Limb (tissue), 2 donors: ENCODE results near the gene BACH2.
"Not testable (repeated sequence)": the region's sequence is repeated elsewhere in the genome, so short reads cannot be mapped to it uniquely, and the experiment has no call there.

Experiments
- DNase-seq, 2 donors: peaks; one replicate each; pipeline ENCODE4 v3.0.0-alpha.2; 2016; ENCODE audit errors: extremely low spot score in 2 of 2

Gene BACH2

DNA sequence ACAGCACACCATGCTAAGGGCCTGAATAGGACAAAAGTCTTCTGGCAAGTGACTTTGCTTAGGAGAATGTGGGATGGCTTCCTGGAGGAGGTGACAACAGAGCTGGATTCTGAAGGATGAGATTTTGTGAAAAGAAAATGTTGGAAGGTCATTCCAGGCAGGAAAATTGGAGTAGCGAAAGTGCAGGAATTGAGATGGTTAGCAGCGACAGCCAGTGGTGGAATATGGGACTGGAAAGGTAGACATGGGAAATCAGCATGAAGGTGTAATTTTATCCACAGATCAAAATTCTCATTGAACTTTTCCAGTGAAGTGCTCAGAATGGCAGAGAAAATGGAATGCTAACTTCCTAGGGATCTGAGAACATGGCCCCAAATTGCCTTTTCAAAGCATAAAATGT lies 5.7 kb upstream of the BACH2 start:
- no peak for DNase-seq

- DNase-seq: no peak
Observed at GRCh38 chr6:90301816-90302215, 5.2 kb upstream of the BACH2 start.

DNA sequence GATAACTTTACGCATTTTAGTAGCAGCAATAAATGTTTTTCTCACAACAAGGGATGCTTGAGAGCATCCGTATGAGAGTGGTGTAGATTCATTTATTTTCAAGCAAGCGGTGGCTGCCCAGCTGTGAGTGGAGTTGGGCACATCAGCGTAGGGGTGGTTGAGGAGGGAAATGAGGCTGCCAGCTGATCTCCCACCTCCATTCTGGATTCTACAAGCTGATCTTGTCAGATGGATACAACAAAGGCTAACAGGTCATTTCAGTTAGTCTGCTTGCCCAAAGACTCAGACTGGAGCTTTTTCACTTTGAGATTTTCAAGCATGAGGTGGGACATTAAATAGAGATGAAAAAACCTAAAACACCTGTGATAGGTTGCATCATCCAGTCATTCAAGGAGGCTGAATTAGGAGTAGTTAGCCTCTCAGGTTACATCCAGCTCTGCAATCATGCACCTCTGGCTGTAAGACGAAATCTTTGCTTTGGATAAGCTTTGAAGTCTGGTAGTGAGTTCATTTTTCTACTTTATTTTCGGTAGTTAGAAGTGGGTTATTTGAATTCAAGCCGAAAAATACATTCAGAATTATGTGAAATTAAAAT lies 1.9 kb upstream of the BACH2 start:
- no peak for DNase-seq

DNA sequence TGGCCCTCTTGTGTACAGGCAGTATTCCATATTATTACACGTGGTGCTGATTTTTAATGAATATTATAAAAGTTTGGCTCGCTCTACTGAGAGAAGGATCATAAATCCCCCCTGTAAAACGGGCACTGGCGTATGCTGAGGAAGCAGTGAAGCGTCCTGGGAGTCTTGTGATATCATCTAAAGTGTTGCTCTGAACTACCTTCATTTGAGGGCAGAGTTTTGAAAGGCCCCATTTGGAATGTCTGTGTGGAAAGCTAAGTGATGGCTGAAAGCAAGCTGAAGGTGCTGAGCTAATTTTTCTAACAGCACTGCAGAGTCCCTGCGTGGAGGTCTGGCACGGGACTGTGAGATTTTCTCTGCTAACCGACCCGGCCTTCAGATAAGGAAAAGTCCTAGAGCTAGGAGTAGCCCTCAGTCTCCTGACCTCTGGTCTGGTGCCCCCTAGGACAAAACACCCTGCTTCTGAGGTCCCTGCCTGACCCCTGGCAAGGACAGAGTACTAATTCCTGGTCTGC lies 1.3 kb upstream of the BACH2 start:
- DNase-seq: peak in 1 of 2 donors; percentile 3

- DNase-seq: no peak
Observed at GRCh38 chr6:90297115-90297866, 648 bp upstream of the BACH2 start.

DNA sequence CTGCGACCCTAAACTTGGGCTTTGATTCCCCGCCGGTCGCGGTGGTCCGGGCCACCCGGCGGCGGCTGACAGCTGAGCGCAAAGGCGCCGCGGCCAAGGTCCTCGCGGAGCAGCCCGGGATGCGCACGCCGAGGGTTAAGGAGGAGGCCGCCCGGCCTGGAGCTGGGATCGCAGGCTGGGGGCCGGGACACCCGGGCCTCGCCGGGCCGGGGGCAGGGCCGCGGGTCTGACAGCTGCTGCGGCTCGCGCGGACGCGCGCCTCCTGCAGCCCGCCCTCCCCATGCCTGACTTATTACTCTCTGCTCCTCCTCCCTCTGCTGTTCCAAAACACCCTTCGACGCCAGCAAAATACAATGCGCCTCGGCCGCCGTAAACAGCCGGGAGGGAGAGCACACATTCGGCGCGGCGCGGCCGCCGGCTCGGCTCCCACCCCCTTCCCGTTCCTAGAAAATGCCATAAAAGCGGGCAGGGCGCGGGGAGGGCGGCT lies 746 bp downstream of the BACH2 start:
- DNase-seq: peak; percentile 78 to 87

GRCh38 chr6:90294989-90295853 lies 1.4 kb downstream of the BACH2 start:
- peak; percentile 31 to 80 for DNase-seq

DNA sequence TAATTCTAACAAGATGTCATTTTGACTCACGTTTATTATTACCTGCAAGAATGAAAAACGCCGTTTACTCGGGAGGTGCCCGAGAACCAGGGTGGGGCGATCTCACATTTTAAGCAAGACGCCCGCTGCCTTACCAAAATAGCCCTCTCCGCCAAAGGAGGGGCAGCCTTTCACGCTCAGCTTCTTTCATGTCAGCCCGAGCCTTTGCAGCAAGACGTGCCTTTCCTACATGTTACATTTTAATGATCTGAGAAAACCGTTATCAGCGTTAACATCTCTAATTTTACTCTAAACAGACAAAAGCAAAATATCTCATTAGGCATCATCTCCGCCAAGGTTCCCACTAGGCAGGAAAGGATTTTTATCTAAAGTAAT lies 2.0 kb downstream of the BACH2 start:
- DNase-seq: peak in 1 of 2 donors; percentile 12

GRCh38 chr6:90294008-90294511 lies 2.6 kb downstream of the BACH2 start:
- DNase-seq: no peak

DNA sequence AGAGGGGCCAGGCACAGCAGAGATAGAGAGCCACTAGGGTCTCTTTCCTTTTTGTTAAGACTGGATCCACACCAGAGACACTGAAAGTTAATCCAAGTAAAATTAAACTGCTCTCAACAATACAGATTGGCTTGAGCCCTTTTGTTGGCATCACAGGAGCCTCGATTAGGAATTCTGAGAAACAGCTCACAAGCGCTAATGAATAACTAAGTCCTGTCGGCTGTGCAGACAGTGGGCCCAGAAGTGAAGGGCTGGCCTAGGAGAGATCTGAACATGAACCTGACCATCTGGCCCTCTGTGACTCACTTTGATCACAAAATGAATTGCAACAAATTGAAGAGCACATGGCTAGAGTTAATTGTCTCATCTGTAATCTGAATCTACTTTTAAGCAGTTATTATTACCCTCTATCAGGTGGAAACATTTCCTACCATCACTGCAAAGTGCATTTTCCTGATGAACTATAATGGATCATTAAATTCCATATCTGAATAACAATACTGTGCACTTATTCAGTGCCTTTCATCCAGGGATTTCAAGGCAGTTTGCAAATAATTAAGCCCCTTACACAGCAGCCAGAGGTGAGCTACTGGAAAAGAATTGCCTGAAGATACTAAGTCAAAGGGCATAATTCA lies 3.2 kb downstream of the BACH2 start:
- no peak for DNase-seq

GRCh38 chr6:90291565-90291964 lies 5.1 kb downstream of the BACH2 start:
- no peak for DNase-seq

DNA sequence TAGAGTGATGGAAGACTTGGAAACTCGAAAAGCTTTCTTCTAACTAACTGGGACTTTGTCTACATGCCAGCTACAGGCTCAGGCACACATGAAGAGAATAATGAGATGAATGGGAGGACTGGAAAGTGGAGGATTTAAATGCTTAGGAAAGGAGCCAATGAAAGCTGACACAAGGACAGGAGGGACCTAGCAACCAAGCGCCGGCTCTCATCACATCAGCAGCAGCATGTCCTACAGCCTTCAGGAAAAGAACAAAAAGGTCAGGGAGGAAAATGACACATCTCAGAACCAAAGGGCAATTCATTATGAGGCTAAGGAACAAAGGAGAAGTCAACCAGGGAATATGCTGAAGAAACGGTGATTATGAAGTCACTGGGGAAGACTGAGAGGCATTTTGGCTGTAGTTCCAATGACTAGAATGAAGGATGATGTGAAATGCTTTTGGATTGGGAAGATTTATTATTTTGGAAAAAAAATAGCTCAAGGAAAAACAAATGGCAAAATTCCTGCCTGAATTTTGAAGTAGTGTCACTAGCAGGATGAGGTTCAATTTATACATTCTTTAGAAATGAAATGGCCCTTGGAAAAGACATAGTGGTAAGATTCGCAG lies 5.7 kb downstream of the BACH2 start:
- DNase-seq: no peak

GRCh38 chr6:90289902-90290301 lies 6.7 kb downstream of the BACH2 start:
- no peak for DNase-seq

GRCh38 chr6:90288404-90288803 lies 8.2 kb downstream of the BACH2 start:
- no peak for DNase-seq

GRCh38 chr6:90286884-90287488 lies 9.7 kb downstream of the BACH2 start:
- DNase-seq: no peak

DNA sequence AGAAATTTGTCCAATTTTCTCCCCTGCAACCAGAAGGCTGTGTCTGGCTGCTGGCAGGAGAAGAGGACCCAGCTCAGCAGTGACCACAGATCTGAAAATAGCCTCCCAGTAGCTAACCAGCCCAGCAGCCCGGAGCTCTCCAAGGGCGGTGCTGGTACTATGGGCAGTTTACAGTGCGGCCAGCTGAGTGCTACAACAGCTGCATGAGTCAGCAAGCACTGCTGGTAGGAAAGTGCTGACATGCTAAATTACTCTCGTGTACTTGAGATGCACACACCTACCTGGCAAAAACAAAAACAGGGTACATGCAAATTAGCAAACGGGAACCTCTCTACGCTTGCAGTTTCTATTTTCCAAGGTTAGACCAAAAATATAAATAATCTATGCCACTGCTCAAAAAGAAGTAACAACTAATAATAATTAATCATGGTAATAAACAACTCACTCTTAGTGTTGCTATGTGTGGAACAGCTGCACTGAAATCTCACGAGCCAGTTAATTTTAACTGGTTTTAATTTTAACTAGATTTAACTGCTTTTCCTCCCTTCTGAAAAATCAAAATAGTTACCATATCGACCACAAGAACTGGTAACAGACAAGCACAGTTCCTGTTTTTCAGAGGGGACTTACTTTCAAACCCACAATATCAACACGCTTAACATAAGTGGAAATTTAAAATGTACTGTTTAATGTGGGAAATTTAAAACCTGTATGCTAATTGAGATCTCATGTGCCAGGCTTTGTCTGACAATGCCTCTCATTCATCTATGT lies 10.8 kb downstream of the BACH2 start:
- peak; percentile 70 to 80 for DNase-seq

DNA sequence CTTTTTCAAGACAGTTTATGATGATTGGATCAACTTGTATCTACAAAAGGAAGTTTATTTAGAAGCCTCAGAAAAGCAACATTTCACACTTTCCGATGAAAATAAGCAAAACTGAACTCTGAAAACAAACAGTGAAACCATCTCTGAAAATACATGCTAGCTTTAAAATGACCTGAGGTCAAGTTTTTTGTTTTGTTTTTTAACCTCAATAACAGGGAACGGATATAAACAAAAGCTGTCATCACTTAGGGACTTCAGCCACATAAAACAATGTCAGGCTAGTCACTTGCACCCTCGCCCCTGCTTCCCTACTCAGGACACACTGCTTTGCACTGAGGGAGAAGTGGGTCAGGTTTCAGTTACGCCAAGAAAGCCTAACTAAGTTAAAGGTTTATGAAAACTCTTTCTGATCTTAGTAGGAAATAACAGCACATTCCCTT lies 11.6 kb downstream of the BACH2 start:
- no peak for DNase-seq

GRCh38 chr6:90284236-90285041 lies 12.2 kb downstream of the BACH2 start:
- DNase-seq: no peak

GRCh38 chr6:90282265-90282664 lies 14.4 kb downstream of the BACH2 start:
- DNase-seq: not testable (repeated sequence)
